HepG2 (cell line): ENCODE measurements around the gene RBM19. TPM values are rescaled to one million over a fixed set of nuclear protein-coding genes. Genes with fewer than 3 reads are reported as not detected.

Source experiments
- ATAC-seq: fragments of 200-7000 bp; cut with Tn5 transposase; 3 replicates; pipeline ENCODE4 v1.9.1; 2020; ENCODE audit warnings: mild to moderate bottlenecking, moderate library complexity
- BruUV-seq: library from RNA; stranded (reverse); fragments of 400-500 nt; replicated peaks from 2 replicates; lab custom pipeline; 2021; lab: Mats Ljungman, UMichigan
- CTCF ChIA-PET: fragments of 300-600 bp; formaldehyde crosslinking; extraction: SDS; loops from one replicate; lab custom pipeline; 2021; ENCODE audit warnings: low total read pairs, inconsistent platforms, low intra/inter-chr PET ratio; lab: Yijun Ruan, JAX
- POLR2A ChIA-PET: fragments of 350-600 bp; sonication (Branson Sonifier 250); formaldehyde crosslinking; loops from one replicate; lab custom pipeline; 2020; ENCODE audit warnings: antibody characterized with exemption, inconsistent platforms; lab: Yijun Ruan, JAX
- DNase-seq: peaks from one replicate; pipeline ENCODE4 v3.0.0-alpha.2; 2015; ENCODE audit warnings: low spot score
- FAIRE-seq: peaks from 3 replicates; lab custom pipeline; 2011; peaks lifted over from hg19 to GRCh38; lab: Jason Lieb, UNC
- H2AFZ ChIP-seq: one replicate; pipeline ENCODE4 v1.6.1; 2011; ENCODE audit warnings: low read length, inconsistent platforms
- H3K27ac ChIP-seq: fragments of 300-600 bp; 3 replicates; pipeline ENCODE4 v1.8.0; 2011; ENCODE audit warnings: mixed run types, mild to moderate bottlenecking, mixed read lengths, low read length, inconsistent platforms; ENCODE audit not compliant: insufficient read depth; ENCODE audit errors: extremely low read length
- H3K27me3 ChIP-seq, 2 experiments: fragments of 200-600 bp in 1 of 2; 2 replicates in 1 of 2; 3 replicates in 1 of 2; pipeline versions ENCODE4 v1.6.0 to v1.8.0; 2011; ENCODE audit warnings: low read length in 2 of 2, mild to moderate bottlenecking in 2 of 2, moderate library complexity in 2 of 2, inconsistent platforms in 1 of 2; ENCODE audit not compliant: insufficient read depth in 2 of 2, control insufficient read depth in 1 of 2
- H3K36me3 ChIP-seq, 2 experiments: fragments of 200-600 bp in 1 of 2; replicated peaks in 1 of 2; 2 replicates in 1 of 2; 3 replicates in 1 of 2; pipeline versions ENCODE4 v1.5.1 to v1.8.0; 2011; ENCODE audit warnings: low read length in 2 of 2, inconsistent platforms in 1 of 2; ENCODE audit not compliant: insufficient read depth in 2 of 2, control insufficient read depth in 1 of 2
- H3K4me1 ChIP-seq: 2 replicates; pipeline ENCODE4 v1.5.1; 2012; ENCODE audit warnings: low read length, inconsistent platforms; ENCODE audit not compliant: insufficient read depth
- H3K4me2 ChIP-seq: 2 replicates; pipeline ENCODE4 v1.6.0; 2011; ENCODE audit warnings: low read depth, low read length, inconsistent platforms
- H3K4me3 ChIP-seq, 3 experiments: fragments of 200-600 bp in 1 of 3; sonication (generic), shearing (Covaris generic) in 1 of 3; replicated peaks in 1 of 3; 2 replicates each; pipeline ENCODE4 v1.5.1; 2011 to 2016; ENCODE audit warnings: low read length in 3 of 3, inconsistent platforms in 2 of 3, low read depth in 2 of 3, mild to moderate bottlenecking in 2 of 3, control low read depth in 1 of 3, mixed read lengths in 1 of 3; ENCODE audit not compliant: insufficient read depth in 1 of 3
- H3K79me2 ChIP-seq: one replicate; pipeline ENCODE4 v1.6.1; 2011; ENCODE audit warnings: low read length, inconsistent platforms; ENCODE audit not compliant: insufficient read depth
- H3K9ac ChIP-seq: 2 replicates; pipeline ENCODE4 v1.6.0; 2011; ENCODE audit warnings: mild to moderate bottlenecking, low read depth, low read length, inconsistent platforms; ENCODE audit not compliant: insufficient read depth
- H3K9me3 ChIP-seq: 2 replicates; pipeline ENCODE4 v1.5.1; 2012; ENCODE audit warnings: mild to moderate bottlenecking, low read length
- H4K20me1 ChIP-seq: 2 replicates; pipeline ENCODE4 v1.6.0; 2011; ENCODE audit warnings: inconsistent platforms, mild to moderate bottlenecking, low read length, moderate library complexity; ENCODE audit not compliant: insufficient read depth
- BATF2 ChIP-seq: sonication (generic); formaldehyde crosslinking; IDR thresholded peaks from 2 replicates; pipeline ENCODE4 v1.8.0; 2022; ENCODE audit warnings: mild to moderate bottlenecking, missing genetic modification reagents, moderate library complexity
- DPF2 ChIP-seq: sonication (generic); formaldehyde crosslinking; IDR thresholded peaks from 2 replicates; pipeline ENCODE4 v1.4.0; 2020; ENCODE audit warnings: mild to moderate bottlenecking, low read depth, missing genetic modification reagents, borderline replicate concordance
- MNT ChIP-seq: fragments of 450-650 bp; IDR thresholded peaks from 2 replicates; pipeline ENCODE4 v1.6.1; 2016
- NR2F1 ChIP-seq, 2 experiments: fragments of 450-650 bp in 1 of 2; formaldehyde crosslinking in 1 of 2; IDR thresholded peaks; 2 replicates each; pipeline versions ENCODE4 v1.5.0 to v1.6.1; 2016 to 2020; ENCODE audit warnings: mild to moderate bottlenecking in 1 of 2, missing compliant biosample characterization in 1 of 2, missing genetic modification reagents in 1 of 2, moderate library complexity in 1 of 2
- RARA ChIP-seq: IDR thresholded peaks from 2 replicates; pipeline ENCODE4 v1.6.1; 2016; ENCODE audit warnings: missing genetic modification reagents, missing compliant biosample characterization
- RBAK ChIP-seq: sonication (generic); formaldehyde crosslinking; IDR thresholded peaks from 2 replicates; pipeline ENCODE4 v1.5.1; 2020; ENCODE audit warnings: mild to moderate bottlenecking, missing genetic modification reagents
- SRY ChIP-seq: sonication (generic); formaldehyde crosslinking; IDR thresholded peaks from 2 replicates; pipeline ENCODE4 v1.8.0; 2022; ENCODE audit warnings: mild to moderate bottlenecking, missing genetic modification reagents
- TBX2 ChIP-seq: sonication (generic); formaldehyde crosslinking; IDR thresholded peaks from 2 replicates; pipeline ENCODE4 v1.5.0; 2020; ENCODE audit warnings: missing genetic modification reagents, mild to moderate bottlenecking, borderline replicate concordance
- TIGD3 ChIP-seq: sonication (generic); formaldehyde crosslinking; IDR thresholded peaks from 2 replicates; pipeline ENCODE4 v1.5.1; 2020; ENCODE audit warnings: mild to moderate bottlenecking, missing genetic modification reagents, borderline replicate concordance
- ZNF235 ChIP-seq: sonication (generic); formaldehyde crosslinking; IDR thresholded peaks from 2 replicates; pipeline ENCODE4 v1.8.1; 2023; ENCODE audit warnings: mild to moderate bottlenecking, missing genetic modification reagents, borderline replicate concordance
- ZNF256 ChIP-seq: sonication (generic); formaldehyde crosslinking; conservative IDR thresholded peaks from 2 replicates; pipeline ENCODE4 v1.4.0; 2020; ENCODE audit warnings: missing genetic modification reagents
- ZNF614 ChIP-seq: IDR thresholded peaks from 2 replicates; pipeline ENCODE4 v1.6.1; 2018; ENCODE audit warnings: missing biosample characterization, missing genetic modification reagents, inconsistent platforms, borderline replicate concordance
- ZNF713 ChIP-seq: sonication (generic); formaldehyde crosslinking; IDR thresholded peaks from 2 replicates; pipeline ENCODE4 v1.4.0; 2020; ENCODE audit warnings: mild to moderate bottlenecking, missing genetic modification reagents
- ZNF761 ChIP-seq: sonication (generic); formaldehyde crosslinking; conservative IDR thresholded peaks from 2 replicates; pipeline ENCODE4 v1.4.0; 2020; ENCODE audit warnings: mild to moderate bottlenecking, missing genetic modification reagents
- ZNF83 ChIP-seq: sonication (generic); formaldehyde crosslinking; IDR thresholded peaks from 2 replicates; pipeline ENCODE4 v1.4.0; 2020; ENCODE audit warnings: missing genetic modification reagents, mild to moderate bottlenecking, borderline replicate concordance
- WGBS: methylation state at CpG from one replicate; pipeline ENCODE4 v1.1.6; 2017; ENCODE audit warnings: low lambda C conversion rate; 5-methylcytosine and 5-hydroxymethylcytosine counted together
- in situ Hi-C: cut with HindIII; loops from 2 replicates; pipeline ENCODE4 v1.10.0; 2017; ENCODE audit warnings: low pct_unique_long_range_greater_than_20kb; ENCODE audit not compliant: extremely low pct_ligation_motif_present
- intact Hi-C: fragments of 100-400 bp; cut with micrococcal nuclease; formaldehyde crosslinking; loops from one replicate; pipeline ENCODE4 v1.10.0; 2022; ENCODE audit not compliant: unreplicated experiment
- polyA plus RNA-seq, 8 experiments: library from polyadenylated mRNA; depleted of rRNA in 3 of 8; stranded (reverse) in 7 of 8; unstranded in 1 of 8; fragments of >200 nt; fragmentation: Illumina TruSeq in 4 of 8; extraction: Trizol in 4 of 8; gene quantifications; 2 replicates each; pipeline versions ENCODE4 v1.2.1 to v1.2.3, GENCODE V29; 2011 to 2016; ENCODE audit warnings: low read depth in 4 of 8, missing spikeins in 1 of 8, mixed read lengths in 1 of 8; ENCODE audit not compliant: insufficient read depth in 1 of 8
- total RNA-seq, 5 experiments: library from RNA; depleted of rRNA; stranded (reverse); fragments of >200 nt; fragmentation: Illumina TruSeq; extraction: Trizol; gene quantifications; 2 replicates each; pipeline ENCODE4 v1.2.3, GENCODE V29; 2016; ENCODE audit warnings: low read depth in 1 of 5

RBM19 gene
- total and polyA plus RNA-seq, 2 of the 13 experiments (the other 11 are each of a cell fraction or from before 2014, with no cell fraction given): 19.3 to 32.2 TPM

GRCh38 chr12:113779774-113780173 lies 186.4 kb downstream of the RBM19 start:
- no peak overlapping the region for H3K27ac ChIP-seq
- no peaks in the 10 kb centered on the region for H3K36me3 ChIP-seq
- H3K27me3 ChIP-seq: no peaks in the 10 kb centered on the region
- H3K4me2 ChIP-seq: peak overlapping the region; percentile 14; the same call in 1 of the 2 replicates
- no TSS peak for BruUV-seq
- WGBS: 49% methylated on average over 2 of the region's 2 CpGs
- no peak overlapping the region for H2AFZ ChIP-seq
- CTCF ChIA-PET: no interaction called here
- no peaks in the 10 kb centered on the region for H3K9me3 ChIP-seq
- in situ Hi-C loops (no loop called here), intact Hi-C loops (no loop called here)
- POLR2A ChIA-PET: no interaction called here
- H3K9ac ChIP-seq: no peak overlapping the region
- no peak for FAIRE-seq
- no peaks in the 10 kb centered on the region for H3K79me2 ChIP-seq
- H3K4me3 ChIP-seq: no peak overlapping the region
- peaks cover 47% of the 10 kb centered on the region for H3K4me1 ChIP-seq
- ATAC-seq: peak; percentile 46; the same call in 2 of the 3 replicates
- no peak for DNase-seq
- H4K20me1 ChIP-seq: no peaks in the 10 kb centered on the region
- TF ChIP-seq RARA (CRISPR knock-in tag): peak; percentile 33; the same call in 1 of the 2 replicates
- no peak for TF ChIP-seq ZNF761
- TF ChIP-seq TIGD3 (CRISPR knock-in tag): no peak
- peak; percentile 93; the same call in 1 of the 2 replicates for TF ChIP-seq RBAK
- TF ChIP-seq ZNF83 (CRISPR knock-in tag): no peak
- TF ChIP-seq TBX2: 0 out of 2 replicates have a peak, but pooled peaks have one; percentile 21
- TF ChIP-seq MNT: no peak
- TF ChIP-seq NR2F1 (CRISPR knock-in tag; IDR thresholded peaks at IDR 0.05): peak in 1 of 2 experiments; percentile 49; a peak in 1 of 4 replicates
- TF ChIP-seq ZNF713 (CRISPR knock-in tag): no peak
- no peak for TF ChIP-seq ZNF256 (CRISPR knock-in tag)
- TF ChIP-seq BATF2 (CRISPR knock-in tag): no peak
- TF ChIP-seq ZNF614: no peak
- no peak for TF ChIP-seq ZNF235
- no peak for TF ChIP-seq SRY
- TF ChIP-seq DPF2 (CRISPR knock-in tag): no peak
